Pancreas (tissue), 10 donors: ENCODE results near the gene ZFP69. TPM values are rescaled to one million over a fixed set of nuclear protein-coding genes. Genes with fewer than 3 reads are reported as not detected.

ENCODE experiments used
- ATAC-seq, 4 donors: fragments of 200-7000 bp; cut with Tn5 transposase; one replicate each; pipeline versions ENCODE4 v1.8.0 to v1.9.1; 2020; ENCODE audit warnings: mild to moderate bottlenecking in 4 of 4, moderate library complexity in 4 of 4
- DNase-seq, 6 donors: peaks; one replicate each; pipeline ENCODE4 v3.0.0-alpha.2; 2020
- FAIRE-seq: peaks from 2 replicates; lab custom pipeline; 2012; peaks lifted over from hg19 to GRCh38; lab: Jason Lieb, UNC
- H3K27ac ChIP-seq, 4 donors: fragments of 200-600 bp; sonication (generic); 1 replicate in 3 of 4; 2 replicates in 1 of 4; pipeline versions ENCODE4 v1.5.0 to v1.8.0; 2020
- H3K27me3 ChIP-seq, 4 donors: fragments of 200-600 bp; one replicate each; pipeline ENCODE4 v1.8.0; 2021
- H3K36me3 ChIP-seq, 3 donors: fragments of 200-600 bp; sonication (generic) in 1 of 3; one replicate each; pipeline versions ENCODE4 v1.5.0 to v1.8.0; 2020 to 2021
- H3K4me1 ChIP-seq, 3 donors: fragments of 200-600 bp; one replicate each; pipeline ENCODE4 v1.8.0; 2021
- H3K4me3 ChIP-seq, 4 donors: fragments of 200-600 bp; sonication (generic) in 2 of 4; one replicate each; pipeline versions ENCODE4 v1.5.0 to v1.8.0; 2020 to 2021
- H3K9me3 ChIP-seq, 4 donors: fragments of 200-600 bp; one replicate each; pipeline ENCODE4 v1.8.0; 2021
- CTCF ChIP-seq, 4 donors: fragments of 200-600 bp; sonication (generic) in 3 of 4; IDR thresholded peaks; one replicate each; pipeline versions ENCODE4 v1.5.0 to v1.8.0; 2021; ENCODE audit warnings: antibody characterized with exemption in 4 of 4
- WGBS, 2 donors: extraction: QIAGEN DNeasy Blood & Tissue Kit; methylation state at CpG; one replicate each; pipeline ENCODE4 v1.1.7; 2013; 5-methylcytosine and 5-hydroxymethylcytosine counted together
- intact Hi-C, 3 donors: fragments of 100-400 bp; cut with DNase I; formaldehyde crosslinking; loops; one replicate each; pipeline versions ENCODE4 v1.11.1 to v1.14.2; 2022
- polyA plus RNA-seq, 2 donors: library from polyadenylated mRNA; stranded (reverse); fragments of 200-250 nt; gene quantifications; one replicate each; pipeline ENCODE4 v1.2.3, GENCODE V29; 2013
- total RNA-seq, 6 donors: library from RNA; stranded (reverse); fragmentation: NEBNext Ultra II Directional in 4 of 6; extraction: Animal tissue kit (Norgen Biotek cat#: 25700) in 4 of 6; gene quantifications; one replicate each; pipeline versions ENCODE4 v1.2.1 to v1.2.4, GENCODE V29; 2021 to 2023
- donor health status: healthy with polysubstance abuse.
- donor health status: DM: no; HTN: no; CAD: no; lungs with moderate emphysema.
- donor health status: DM: no; HTN: no; CAD: no.
- donor health status: control.
- donor health status: control.
- donor health status: Bipolar disorder and iron deficiency.
- donor health status: DM: yes; HTN: yes; CAD: no.
- donor health status: DM: no; HTN: no; CAD: no.
- donor health status: DM: no; HTN: no; CAD: no.
- donor health status: DM: yes; HTN: yes; CAD: no.

Gene ZFP69
- 1 to 10 TPM; 1.2 to 2.5 (median 1.4) TPM for total RNA-seq
- polyA plus RNA-seq = 1 to 10 TPM; 2.2 to 2.8 TPM

- DNase-seq (peak; percentile 47 to 88 (median 69)), ATAC-seq (peak; percentile 89 to 97 (median 96)), FAIRE-seq (no peak)
- intact Hi-C loops = no loop called here
- no peak for TF ChIP-seq CTCF (IDR thresholded peaks at IDR 0.05)
- H3K36me3 ChIP-seq = no peaks in the 10 kb centered on the region
- WGBS, 2 donors = 1% methylated on average over 47 to 65 of the region's 65 CpGs
- peaks cover 0 to 6% (median 3%) of the 10 kb centered on the region in 3 donors for H3K4me1 ChIP-seq
- no peaks in the 10 kb centered on the region for H3K27me3 ChIP-seq
- peak within 1 kb of the TSS; percentile 76 to 95 (median 90) for H3K4me3 ChIP-seq
- peak within 1 kb of the TSS in 1 of 4 donors; percentile 13 for H3K27ac ChIP-seq
- H3K9me3 ChIP-seq = no peaks in the 10 kb centered on the region
Measured at GRCh38 chr1:40476924-40477677, at the start of gene ZFP69. Gene ZFP69, plus strand, starts transcription at chr1:40477290. Its CDS starts 2,072 bp downstream, at chr1:40479362.

- FAIRE-seq (no peak), ATAC-seq (no peak), DNase-seq (no peak)
- Histone ChIP-seq H3K27me3 (no peaks in the 10 kb centered on the region), H3K4me1 (no peaks in the 10 kb centered on the region), H3K27ac (no peak overlapping the region), H3K36me3 (no peaks in the 10 kb centered on the region), H3K9me3 (no peaks in the 10 kb centered on the region), H3K4me3 (no peak overlapping the region)
- TF ChIP-seq CTCF (IDR thresholded peaks at IDR 0.05) = no peak
- intact Hi-C loops = no loop called here
Measured at GRCh38 chr1:40431385-40431784, 45.7 kb upstream of the ZFP69 start.

GRCh38 chr1:40432644-40433390, 44.3 kb upstream of the ZFP69 start:
- no peak for DNase-seq
- no peak overlapping the region for H3K4me3 ChIP-seq
- no peak for FAIRE-seq
- H3K27me3 ChIP-seq = no peaks in the 10 kb centered on the region
- TF ChIP-seq CTCF (IDR thresholded peaks at IDR 0.05) = no peak
- H3K36me3 ChIP-seq = no peaks in the 10 kb centered on the region
- no peaks in the 10 kb centered on the region for H3K9me3 ChIP-seq
- no peak for ATAC-seq
- 61 to 65% methylated on average over 3 of the region's 3 CpGs for WGBS, 2 donors
- intact Hi-C loops = no loop called here
- no peak overlapping the region for H3K27ac ChIP-seq
- H3K4me1 ChIP-seq = no peaks in the 10 kb centered on the region

- no peaks in the 10 kb centered on the region for H3K36me3 ChIP-seq
- intact Hi-C loops = no loop called here
- no peak for FAIRE-seq
- H3K9me3 ChIP-seq = no peaks in the 10 kb centered on the region
- 82 to 87% methylated on average over 5 of the region's 5 CpGs for WGBS, 2 donors
- H3K4me1 ChIP-seq = no peaks in the 10 kb centered on the region
- no peak overlapping the region for H3K4me3 ChIP-seq
- no peak for TF ChIP-seq CTCF (IDR thresholded peaks at IDR 0.05)
- ATAC-seq = no peak
- no peaks in the 10 kb centered on the region for H3K27me3 ChIP-seq
- H3K27ac ChIP-seq = no peak overlapping the region
- DNase-seq = no peak
Measured at GRCh38 chr1:40435471-40435870, 41.6 kb upstream of the ZFP69 start.
